Measurements from ENCODE around the gene AFG1L.
"Not testable (repeated sequence)": the region's sequence is repeated elsewhere in the genome, so short reads cannot be mapped to it uniquely, and the experiment has no call there.

AFG1L gene

DNA sequence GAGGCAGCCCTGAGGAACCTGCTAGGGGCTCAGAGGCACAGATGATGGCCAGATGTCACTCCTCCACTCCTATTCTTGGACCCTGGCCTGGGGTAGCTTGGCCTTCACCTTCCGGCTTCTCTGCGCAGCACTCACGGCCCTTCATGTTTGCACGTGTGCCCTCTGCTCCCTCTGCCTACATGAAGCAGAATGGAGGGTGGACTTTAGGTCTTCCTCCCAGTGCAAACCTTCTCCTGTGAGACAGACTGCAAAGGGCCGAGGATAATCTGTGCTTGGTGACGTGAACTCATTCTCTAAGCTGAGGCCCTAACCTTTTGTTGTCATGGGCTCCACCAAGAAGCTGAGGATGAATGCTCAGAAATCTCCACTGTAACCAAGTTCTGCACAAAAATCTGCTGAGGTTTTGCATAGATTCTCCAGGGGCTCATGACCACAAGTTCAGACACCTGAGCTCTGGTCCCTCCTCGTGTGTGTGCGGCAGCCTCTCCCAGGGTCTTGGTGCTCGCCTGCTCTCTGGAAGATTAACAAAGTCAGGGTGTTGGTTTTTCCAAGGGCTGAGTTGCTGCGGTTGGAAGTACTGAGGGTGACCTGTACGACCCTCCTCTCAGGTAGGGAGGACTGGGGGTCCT, 240.4 kb downstream of the AFG1L start:
- DNase-seq (no peak), ATAC-seq (ENCODE audit: insufficient read depth, low read depth) (no peak; the same call in 2 of the 3 replicates)
- Histone ChIP-seq H3K36me3 (ENCODE audit: insufficient read depth, low read length) (no peaks in the 10 kb centered on the region), H3K4me3 (ENCODE audit: low read depth in 1 of 2, low read length in 2 of 2) (no peak overlapping the region), H2AFZ (ENCODE audit: low read depth, low read length) (no peak overlapping the region), H3K79me2 (ENCODE audit: insufficient read depth, low read length) (no peaks in the 10 kb centered on the region), H3K4me1 (ENCODE audit: insufficient read depth, low read length) (no peaks in the 10 kb centered on the region), H3K27ac (ENCODE audit: low read length) (no peak overlapping the region), H4K20me1 (ENCODE audit: insufficient read depth, low read length) (no peaks in the 10 kb centered on the region), H3K27me3 (ENCODE audit: insufficient read depth, low read length, poor library complexity) (no peaks in the 10 kb centered on the region), H3K4me2 (ENCODE audit: insufficient read depth, low read length) (no peak overlapping the region), H3K9me3 (ENCODE audit: insufficient read depth, low read length, severe bottlenecking) (no peaks in the 10 kb centered on the region), H3K9ac (ENCODE audit: low read depth, low read length) (no peak overlapping the region)
- TF ChIP-seq EZH2 (IDR thresholded peaks at IDR 0.05; ENCODE audit: borderline replicate concordance, low read depth, low read length, severe bottlenecking): no peak

GRCh38 chr6:108535920-108536535, 241.2 kb downstream of the AFG1L start:
- H3K4me3 ChIP-seq (ENCODE audit: low read depth in 1 of 2, low read length in 2 of 2); H3K27me3 ChIP-seq (ENCODE audit: insufficient read depth, low read length, poor library complexity); ATAC-seq (ENCODE audit: insufficient read depth, low read depth); H3K9me3 ChIP-seq (ENCODE audit: insufficient read depth, low read length, severe bottlenecking); H3K27ac ChIP-seq (ENCODE audit: low read length); H2AFZ ChIP-seq (ENCODE audit: low read depth, low read length); H3K36me3 ChIP-seq (ENCODE audit: insufficient read depth, low read length); H4K20me1 ChIP-seq (ENCODE audit: insufficient read depth, low read length); H3K79me2 ChIP-seq (ENCODE audit: insufficient read depth, low read length); H3K4me1 ChIP-seq (ENCODE audit: insufficient read depth, low read length); H3K4me2 ChIP-seq (ENCODE audit: insufficient read depth, low read length); H3K9ac ChIP-seq (ENCODE audit: low read depth, low read length): not testable (repeated sequence)
- peak; percentile 20 for DNase-seq

DNA sequence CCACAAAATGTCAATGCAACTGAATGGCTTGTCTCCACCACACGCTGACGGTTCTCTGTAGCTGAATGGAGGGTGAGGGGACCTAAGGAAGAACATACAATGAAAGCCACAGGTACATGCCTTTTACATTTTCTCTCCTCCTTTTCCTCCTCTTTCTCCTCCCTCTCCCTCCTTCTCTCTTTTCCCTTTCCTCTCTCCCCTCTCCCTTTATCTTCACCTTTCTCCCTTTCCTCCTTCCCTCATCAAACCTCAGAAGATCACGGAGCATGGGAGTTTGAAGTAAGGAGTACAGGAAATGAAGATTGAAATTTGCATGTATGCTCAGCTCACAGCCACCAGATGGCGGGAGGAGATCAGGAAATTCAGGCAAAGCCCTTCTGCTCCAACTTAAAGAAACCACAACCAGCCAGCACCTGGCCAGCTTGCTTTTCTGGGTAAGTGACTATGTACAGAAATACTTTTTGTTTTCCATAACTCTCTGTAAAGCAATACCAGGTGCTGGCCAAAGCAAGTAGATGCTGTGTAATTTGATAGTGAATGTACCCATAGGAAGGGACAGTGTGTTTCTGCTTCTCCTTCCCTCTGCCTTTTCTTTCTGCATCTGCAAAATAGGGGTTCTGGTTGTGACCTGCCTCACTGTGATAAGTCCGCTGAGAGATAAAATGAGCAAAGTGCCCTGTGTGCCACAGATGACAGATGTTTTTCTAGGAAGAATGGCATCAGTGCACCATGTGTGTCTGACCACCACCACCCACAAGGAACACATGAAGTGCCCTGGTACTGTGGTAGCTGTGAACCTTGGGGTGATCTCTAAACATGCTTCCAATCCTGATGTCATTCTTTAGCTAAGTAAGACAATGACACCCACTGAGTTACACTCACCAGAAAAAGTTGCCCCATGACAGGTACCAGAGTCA, 247.2 kb downstream of the AFG1L start:
- Histone ChIP-seq H3K27ac (ENCODE audit: low read length) (peak overlapping the region; percentile 43), H3K9ac (ENCODE audit: low read depth, low read length) (peak overlapping the region; percentile 21; the same call in 1 of the 2 replicates), H3K4me3 (ENCODE audit: low read depth in 1 of 2, low read length in 2 of 2) (peak overlapping the region in 1 of 2 experiments; percentile 37; a peak in 2 of 4 replicates), H3K36me3 (ENCODE audit: insufficient read depth, low read length) (no peaks in the 10 kb centered on the region), H2AFZ (ENCODE audit: low read depth, low read length) (peak overlapping the region; percentile 86), H3K27me3 (ENCODE audit: insufficient read depth, low read length, poor library complexity) (no peaks in the 10 kb centered on the region), H3K9me3 (ENCODE audit: insufficient read depth, low read length, severe bottlenecking) (no peaks in the 10 kb centered on the region), H4K20me1 (ENCODE audit: insufficient read depth, low read length) (no peaks in the 10 kb centered on the region), H3K79me2 (ENCODE audit: insufficient read depth, low read length) (no peaks in the 10 kb centered on the region), H3K4me1 (ENCODE audit: insufficient read depth, low read length) (peaks cover 21% of the 10 kb centered on the region), H3K4me2 (ENCODE audit: insufficient read depth, low read length) (peak overlapping the region; percentile 59)
- ATAC-seq (ENCODE audit: insufficient read depth, low read depth) (peak; percentile 90), DNase-seq (peak; percentile 84)
- TF ChIP-seq, protein P1, sequence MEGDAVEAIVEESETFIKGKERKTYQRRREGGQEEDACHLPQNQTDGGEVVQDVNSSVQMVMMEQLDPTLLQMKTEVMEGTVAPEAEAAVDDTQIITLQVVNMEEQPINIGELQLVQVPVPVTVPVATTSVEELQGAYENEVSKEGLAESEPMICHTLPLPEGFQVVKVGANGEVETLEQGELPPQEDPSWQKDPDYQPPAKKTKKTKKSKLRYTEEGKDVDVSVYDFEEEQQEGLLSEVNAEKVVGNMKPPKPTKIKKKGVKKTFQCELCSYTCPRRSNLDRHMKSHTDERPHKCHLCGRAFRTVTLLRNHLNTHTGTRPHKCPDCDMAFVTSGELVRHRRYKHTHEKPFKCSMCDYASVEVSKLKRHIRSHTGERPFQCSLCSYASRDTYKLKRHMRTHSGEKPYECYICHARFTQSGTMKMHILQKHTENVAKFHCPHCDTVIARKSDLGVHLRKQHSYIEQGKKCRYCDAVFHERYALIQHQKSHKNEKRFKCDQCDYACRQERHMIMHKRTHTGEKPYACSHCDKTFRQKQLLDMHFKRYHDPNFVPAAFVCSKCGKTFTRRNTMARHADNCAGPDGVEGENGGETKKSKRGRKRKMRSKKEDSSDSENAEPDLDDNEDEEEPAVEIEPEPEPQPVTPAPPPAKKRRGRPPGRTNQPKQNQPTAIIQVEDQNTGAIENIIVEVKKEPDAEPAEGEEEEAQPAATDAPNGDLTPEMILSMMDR (IDR thresholded peaks at IDR 0.05; ENCODE audit: borderline replicate concordance, extremely low read depth, low read length, poor library complexity, severe bottlenecking): peak; percentile 97
- TF ChIP-seq EZH2 (IDR thresholded peaks at IDR 0.05; ENCODE audit: borderline replicate concordance, low read depth, low read length, severe bottlenecking): no peak

DNA sequence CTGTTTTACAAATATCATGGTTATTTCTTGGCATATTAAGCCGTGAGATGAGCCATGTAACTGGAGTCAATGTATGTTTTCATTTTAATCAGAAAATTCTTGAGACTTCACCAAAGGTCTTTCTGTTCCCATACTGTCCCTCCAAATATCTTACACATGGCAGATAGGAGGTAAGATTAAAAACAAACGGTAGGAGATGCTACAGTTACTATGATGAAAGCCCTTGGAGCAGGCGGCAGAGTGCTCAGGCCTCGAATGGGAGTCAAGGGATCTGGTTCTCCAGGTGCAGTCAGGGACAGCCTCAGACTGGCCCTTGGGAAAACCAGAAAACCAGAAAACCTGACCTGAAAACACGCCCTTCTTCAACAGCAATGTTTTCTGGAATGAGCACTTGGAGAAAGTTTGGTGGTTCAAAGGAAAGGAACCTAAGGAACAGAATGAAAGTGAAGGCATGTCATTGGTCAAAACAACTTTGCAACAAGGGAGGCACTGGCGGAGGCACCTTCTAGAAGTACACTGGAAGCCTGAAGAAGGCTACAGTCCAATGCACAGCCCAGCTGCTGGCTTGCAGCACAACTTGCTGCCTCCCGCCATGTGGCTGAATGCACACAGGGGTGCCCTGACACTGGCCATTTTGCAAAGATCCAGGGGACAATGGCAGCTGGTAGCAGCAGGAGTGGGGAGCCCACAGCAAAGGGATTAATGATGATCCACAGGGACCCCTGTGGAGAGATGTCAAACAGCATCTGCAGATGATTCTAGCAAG, 248.5 kb downstream of the AFG1L start:
- H3K9me3 ChIP-seq (ENCODE audit: insufficient read depth, low read length, severe bottlenecking): no peaks in the 10 kb centered on the region
- no peak overlapping the region for H3K4me3 ChIP-seq (ENCODE audit: low read depth in 1 of 2, low read length in 2 of 2)
- H3K27me3 ChIP-seq (ENCODE audit: insufficient read depth, low read length, poor library complexity): no peaks in the 10 kb centered on the region
- H3K36me3 ChIP-seq (ENCODE audit: insufficient read depth, low read length): no peaks in the 10 kb centered on the region
- no peak overlapping the region for H3K9ac ChIP-seq (ENCODE audit: low read depth, low read length)
- no peak overlapping the region for H3K4me2 ChIP-seq (ENCODE audit: insufficient read depth, low read length)
- ATAC-seq (ENCODE audit: insufficient read depth, low read depth): no peak
- no peak overlapping the region for H2AFZ ChIP-seq (ENCODE audit: low read depth, low read length)
- no peaks in the 10 kb centered on the region for H3K79me2 ChIP-seq (ENCODE audit: insufficient read depth, low read length)
- no peak overlapping the region for H3K27ac ChIP-seq (ENCODE audit: low read length)
- no peak for TF ChIP-seq EZH2 (IDR thresholded peaks at IDR 0.05; ENCODE audit: borderline replicate concordance, low read depth, low read length, severe bottlenecking)
- TF ChIP-seq, protein P1 (IDR thresholded peaks at IDR 0.05; ENCODE audit: borderline replicate concordance, extremely low read depth, low read length, poor library complexity, severe bottlenecking): no peak
- no peak for DNase-seq
- H4K20me1 ChIP-seq (ENCODE audit: insufficient read depth, low read length): no peaks in the 10 kb centered on the region
- peaks cover 21% of the 10 kb centered on the region for H3K4me1 ChIP-seq (ENCODE audit: insufficient read depth, low read length)
